HepG2 (cell line): ENCODE data around the gene CABLES2. TPM values are rescaled to one million over a fixed set of nuclear protein-coding genes. Genes with fewer than 3 reads are reported as not detected.
A peak's percentile ranks its signal among the peaks of the same experiment; 100 is the strongest.

Experiments used
- GMEB2 ChIP-seq: IDR thresholded peaks from 2 replicates; pipeline ENCODE4 v1.6.1; 2016; ENCODE audit warnings: missing biosample characterization, missing genetic modification reagents, low read depth
- HMGA1 ChIP-seq: sonication (generic); formaldehyde crosslinking; conservative IDR thresholded peaks from 2 replicates; pipeline ENCODE4 v1.4.0; 2020; ENCODE audit warnings: missing genetic modification reagents
- MAFF ChIP-seq: IDR thresholded peaks from 2 replicates; pipeline ENCODE4 v1.6.1; 2011; ENCODE audit warnings: low read depth, low read length, improper control_type of control experiment
- MED13 ChIP-seq: sonication (generic); formaldehyde crosslinking; IDR thresholded peaks from 2 replicates; pipeline ENCODE4 v1.5.0; 2020; ENCODE audit warnings: missing genetic modification reagents
- REXO4 ChIP-seq: sonication (generic); formaldehyde crosslinking; IDR thresholded peaks from 2 replicates; pipeline ENCODE4 v1.8.0; 2022; ENCODE audit warnings: missing genetic modification reagents, mild to moderate bottlenecking, borderline replicate concordance
- SALL2 ChIP-seq: sonication (generic); formaldehyde crosslinking; IDR thresholded peaks from 2 replicates; pipeline ENCODE4 v1.8.1; 2023; ENCODE audit warnings: mild to moderate bottlenecking, missing genetic modification reagents, inconsistent platforms
- TEAD2 ChIP-seq: sonication (generic); formaldehyde crosslinking; IDR thresholded peaks from 2 replicates; pipeline ENCODE4 v1.9.0; 2021; ENCODE audit warnings: missing genetic modification reagents
- ZNF180 ChIP-seq: sonication (generic); formaldehyde crosslinking; IDR thresholded peaks from 2 replicates; pipeline ENCODE4 v1.4.0; 2020; ENCODE audit warnings: low read depth, missing genetic modification reagents, borderline replicate concordance
- ZNF224 ChIP-seq: sonication (generic); formaldehyde crosslinking; IDR thresholded peaks from 2 replicates; pipeline ENCODE4 v1.5.0; 2020; ENCODE audit warnings: mild to moderate bottlenecking, missing genetic modification reagents
- ZNF317 ChIP-seq: sonication (generic); formaldehyde crosslinking; IDR thresholded peaks from 2 replicates; pipeline ENCODE4 v1.5.0; 2020; ENCODE audit warnings: mild to moderate bottlenecking, missing genetic modification reagents
- ZNF556 ChIP-seq: sonication (generic); formaldehyde crosslinking; IDR thresholded peaks from 2 replicates; pipeline ENCODE4 v1.4.0; 2020; ENCODE audit warnings: mild to moderate bottlenecking, missing genetic modification reagents, borderline replicate concordance
- ZNF577 ChIP-seq: sonication (generic); formaldehyde crosslinking; IDR thresholded peaks from 2 replicates; pipeline ENCODE4 v1.4.0; 2020; ENCODE audit warnings: mild to moderate bottlenecking, low read depth, missing genetic modification reagents, borderline replicate concordance
- ZNF597 ChIP-seq: sonication (generic); formaldehyde crosslinking; IDR thresholded peaks from 2 replicates; pipeline ENCODE4 v1.5.0; 2020; ENCODE audit warnings: missing genetic modification reagents
- ZNF883 ChIP-seq: sonication (generic); formaldehyde crosslinking; IDR thresholded peaks from 2 replicates; pipeline ENCODE4 v1.5.1; 2020; ENCODE audit warnings: mild to moderate bottlenecking, missing genetic modification reagents; ENCODE audit errors: not compliant biosample characterization
- polyA plus RNA-seq, 8 experiments: library from polyadenylated mRNA; depleted of rRNA in 3 of 8; stranded (reverse) in 7 of 8; unstranded in 1 of 8; fragments of >200 nt; fragmentation: Illumina TruSeq in 4 of 8; extraction: Trizol in 4 of 8; gene quantifications; 2 replicates each; pipeline versions ENCODE4 v1.2.1 to v1.2.3, GENCODE V29; 2011 to 2016; ENCODE audit warnings: low read depth in 4 of 8, missing spikeins in 1 of 8, mixed read lengths in 1 of 8; ENCODE audit not compliant: insufficient read depth in 1 of 8
- total RNA-seq, 5 experiments: library from RNA; depleted of rRNA; stranded (reverse); fragments of >200 nt; fragmentation: Illumina TruSeq; extraction: Trizol; gene quantifications; 2 replicates each; pipeline ENCODE4 v1.2.3, GENCODE V29; 2016; ENCODE audit warnings: low read depth in 1 of 5
- TF ChIP-seq, protein P1 (sequence below): sonication (generic); formaldehyde crosslinking; IDR thresholded peaks from 2 replicates; pipeline ENCODE4 v1.5.0; 2020; ENCODE audit warnings: mild to moderate bottlenecking, missing genetic modification reagents
- TF ChIP-seq, protein P2 (sequence below): sonication (generic); formaldehyde crosslinking; IDR thresholded peaks from 2 replicates; pipeline ENCODE4 v1.4.0; 2020; ENCODE audit warnings: mild to moderate bottlenecking, low read depth, missing genetic modification reagents
- TF ChIP-seq, protein P3 (sequence below): sonication (generic); formaldehyde crosslinking; IDR thresholded peaks from 2 replicates; pipeline ENCODE4 v1.4.0; 2020; ENCODE audit warnings: missing genetic modification reagents, borderline replicate concordance

CABLES2 gene
- total and polyA plus RNA-seq, 2 of the 13 experiments (the other 11 are each of a cell fraction or from before 2014, with no cell fraction given) = 5.2 to 9.7 TPM

- TF ChIP-seq ZNF597 (CRISPR knock-in tag) (no peak), HMGA1 (CRISPR knock-in tag) (no peak), ZNF317 (CRISPR knock-in tag) (no peak; the same call in none of the 2 replicates), TEAD2 (CRISPR knock-in tag) (no peak), ZNF224 (no peak), REXO4 (CRISPR knock-in tag) (no peak), ZNF556 (no peak), MED13 (CRISPR knock-in tag) (no peak), SALL2 (CRISPR knock-in tag) (no peak), ZNF883 (CRISPR knock-in tag) (no peak), GMEB2 (CRISPR knock-in tag) (no peak), ZNF180 (CRISPR knock-in tag) (no peak), ZNF577 (no peak), MAFF (no peak)
- TF ChIP-seq, protein P1, sequence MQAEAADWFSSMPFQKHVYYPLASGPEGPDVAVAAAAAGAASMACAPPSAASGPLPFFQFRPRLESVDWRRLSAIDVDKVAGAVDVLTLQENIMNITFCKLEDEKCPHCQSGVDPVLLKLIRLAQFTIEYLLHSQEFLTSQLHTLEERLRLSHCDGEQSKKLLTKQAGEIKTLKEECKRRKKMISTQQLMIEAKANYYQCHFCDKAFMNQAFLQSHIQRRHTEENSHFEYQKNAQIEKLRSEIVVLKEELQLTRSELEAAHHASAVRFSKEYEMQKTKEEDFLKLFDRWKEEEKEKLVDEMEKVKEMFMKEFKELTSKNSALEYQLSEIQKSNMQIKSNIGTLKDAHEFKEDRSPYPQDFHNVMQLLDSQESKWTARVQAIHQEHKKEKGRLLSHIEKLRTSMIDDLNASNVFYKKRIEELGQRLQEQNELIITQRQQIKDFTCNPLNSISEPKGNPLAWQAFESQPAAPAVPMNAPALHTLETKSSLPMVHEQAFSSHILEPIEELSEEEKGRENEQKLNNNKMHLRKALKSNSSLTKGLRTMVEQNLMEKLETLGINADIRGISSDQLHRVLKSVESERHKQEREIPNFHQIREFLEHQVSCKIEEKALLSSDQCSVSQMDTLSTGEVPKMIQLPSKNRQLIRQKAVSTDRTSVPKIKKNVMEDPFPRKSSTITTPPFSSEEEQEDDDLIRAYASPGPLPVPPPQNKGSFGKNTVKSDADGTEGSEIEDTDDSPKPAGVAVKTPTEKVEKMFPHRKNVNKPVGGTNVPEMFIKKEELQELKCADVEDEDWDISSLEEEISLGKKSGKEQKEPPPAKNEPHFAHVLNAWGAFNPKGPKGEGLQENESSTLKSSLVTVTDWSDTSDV (CRISPR knock-in tag) = peak; percentile 97; the same call in 1 of the 2 replicates
- TF ChIP-seq, protein P2, sequence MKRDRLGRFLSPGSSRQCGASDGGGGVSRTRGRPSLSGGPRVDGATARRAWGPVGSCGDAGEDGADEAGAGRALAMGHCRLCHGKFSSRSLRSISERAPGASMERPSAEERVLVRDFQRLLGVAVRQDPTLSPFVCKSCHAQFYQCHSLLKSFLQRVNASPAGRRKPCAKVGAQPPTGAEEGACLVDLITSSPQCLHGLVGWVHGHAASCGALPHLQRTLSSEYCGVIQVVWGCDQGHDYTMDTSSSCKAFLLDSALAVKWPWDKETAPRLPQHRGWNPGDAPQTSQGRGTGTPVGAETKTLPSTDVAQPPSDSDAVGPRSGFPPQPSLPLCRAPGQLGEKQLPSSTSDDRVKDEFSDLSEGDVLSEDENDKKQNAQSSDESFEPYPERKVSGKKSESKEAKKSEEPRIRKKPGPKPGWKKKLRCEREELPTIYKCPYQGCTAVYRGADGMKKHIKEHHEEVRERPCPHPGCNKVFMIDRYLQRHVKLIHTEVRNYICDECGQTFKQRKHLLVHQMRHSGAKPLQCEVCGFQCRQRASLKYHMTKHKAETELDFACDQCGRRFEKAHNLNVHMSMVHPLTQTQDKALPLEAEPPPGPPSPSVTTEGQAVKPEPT (CRISPR knock-in tag) = no peak; the same call in 1 of the 2 replicates
- TF ChIP-seq, protein P3, sequence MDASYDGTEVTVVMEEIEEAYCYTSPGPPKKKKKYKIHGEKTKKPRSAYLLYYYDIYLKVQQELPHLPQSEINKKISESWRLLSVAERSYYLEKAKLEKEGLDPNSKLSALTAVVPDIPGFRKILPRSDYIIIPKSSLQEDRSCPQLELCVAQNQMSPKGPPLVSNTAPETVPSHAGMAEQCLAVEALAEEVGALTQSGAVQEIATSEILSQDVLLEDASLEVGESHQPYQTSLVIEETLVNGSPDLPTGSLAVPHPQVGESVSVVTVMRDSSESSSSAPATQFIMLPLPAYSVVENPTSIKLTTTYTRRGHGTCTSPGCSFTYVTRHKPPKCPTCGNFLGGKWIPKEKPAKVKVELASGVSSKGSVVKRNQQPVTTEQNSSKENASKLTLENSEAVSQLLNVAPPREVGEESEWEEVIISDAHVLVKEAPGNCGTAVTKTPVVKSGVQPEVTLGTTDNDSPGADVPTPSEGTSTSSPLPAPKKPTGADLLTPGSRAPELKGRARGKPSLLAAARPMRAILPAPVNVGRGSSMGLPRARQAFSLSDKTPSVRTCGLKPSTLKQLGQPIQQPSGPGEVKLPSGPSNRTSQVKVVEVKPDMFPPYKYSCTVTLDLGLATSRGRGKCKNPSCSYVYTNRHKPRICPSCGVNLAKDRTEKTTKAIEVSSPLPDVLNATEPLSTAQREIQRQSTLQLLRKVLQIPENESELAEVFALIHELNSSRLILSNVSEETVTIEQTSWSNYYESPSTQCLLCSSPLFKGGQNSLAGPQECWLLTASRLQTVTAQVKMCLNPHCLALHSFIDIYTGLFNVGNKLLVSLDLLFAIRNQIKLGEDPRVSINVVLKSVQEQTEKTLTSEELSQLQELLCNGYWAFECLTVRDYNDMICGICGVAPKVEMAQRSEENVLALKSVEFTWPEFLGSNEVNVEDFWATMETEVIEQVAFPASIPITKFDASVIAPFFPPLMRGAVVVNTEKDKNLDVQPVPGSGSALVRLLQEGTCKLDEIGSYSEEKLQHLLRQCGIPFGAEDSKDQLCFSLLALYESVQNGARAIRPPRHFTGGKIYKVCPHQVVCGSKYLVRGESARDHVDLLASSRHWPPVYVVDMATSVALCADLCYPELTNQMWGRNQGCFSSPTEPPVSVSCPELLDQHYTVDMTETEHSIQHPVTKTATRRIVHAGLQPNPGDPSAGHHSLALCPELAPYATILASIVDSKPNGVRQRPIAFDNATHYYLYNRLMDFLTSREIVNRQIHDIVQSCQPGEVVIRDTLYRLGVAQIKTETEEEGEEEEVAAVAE (CRISPR knock-in tag) = no peak; the same call in 1 of the 2 replicates
These were observed 36.1 kb downstream of the CABLES2 start (continued) for GRCh38 chr20:62370807-62371587.
